Gastroesophageal sphincter (tissue), 3 donors: ENCODE data around the gene TGM6.

Source experiments
- CTCF ChIP-seq, 4 experiments: fragments of 200-600 bp in 2 of 4; fragments of 450-650 bp in 2 of 4; sonication (generic) in 1 of 4; IDR thresholded peaks; one replicate each; pipeline ENCODE4 v1.5.1; 2017 to 2019; ENCODE audit warnings: antibody characterized with exemption in 4 of 4, mild to moderate bottlenecking in 2 of 4, moderate library complexity in 2 of 4
- EP300 ChIP-seq: sonication (generic); formaldehyde crosslinking; IDR thresholded peaks from one replicate; pipeline ENCODE4 v1.6.1; 2017; ENCODE audit warnings: antibody characterized with exemption, mild to moderate bottlenecking

DNA sequence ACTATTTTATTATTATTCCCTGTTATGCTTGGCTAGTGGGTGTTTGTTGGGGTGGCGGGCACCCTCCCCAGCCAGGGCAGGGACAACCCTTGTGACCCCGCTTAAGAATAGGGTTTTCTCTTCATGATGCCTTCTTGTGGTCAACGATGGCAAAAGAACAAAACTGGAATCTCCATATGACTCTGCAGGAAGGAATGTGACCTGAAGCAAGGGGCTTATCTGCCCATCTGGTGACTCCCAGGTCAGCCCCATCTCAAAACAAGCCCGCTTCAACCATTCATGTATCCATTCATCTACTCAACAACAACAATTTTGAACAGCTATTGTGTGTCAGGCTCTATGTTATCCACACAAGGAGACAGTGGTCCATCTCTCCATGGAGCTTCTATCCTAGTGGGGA lies 30.9 kb upstream of the TGM6 start:
- TF ChIP-seq CTCF (IDR thresholded peaks at IDR 0.05) (no peak), EP300 (no peak)
